ENCODE data around the gene XRN2.

XRN2 gene

GRCh38 chr20:21424846-21425245 lies 121.7 kb downstream of the XRN2 start:
- no peak for ATAC-seq (ENCODE audit: low read depth)
- Histone ChIP-seq H3K27ac (ENCODE audit: poor library complexity, severe bottlenecking) (no peak overlapping the region), H3K4me1 (ENCODE audit: insufficient read depth, poor library complexity, severe bottlenecking) (no peaks in the 10 kb centered on the region), H3K36me3 (ENCODE audit: low read depth) (no peaks in the 10 kb centered on the region), H3K27me3 (ENCODE audit: insufficient read depth, poor library complexity, severe bottlenecking) (no peaks in the 10 kb centered on the region), H3K9me3 (ENCODE audit: severe bottlenecking) (no peaks in the 10 kb centered on the region), H3K4me3 (ENCODE audit: severe bottlenecking) (no peak overlapping the region)
- TF ChIP-seq, protein P1, sequence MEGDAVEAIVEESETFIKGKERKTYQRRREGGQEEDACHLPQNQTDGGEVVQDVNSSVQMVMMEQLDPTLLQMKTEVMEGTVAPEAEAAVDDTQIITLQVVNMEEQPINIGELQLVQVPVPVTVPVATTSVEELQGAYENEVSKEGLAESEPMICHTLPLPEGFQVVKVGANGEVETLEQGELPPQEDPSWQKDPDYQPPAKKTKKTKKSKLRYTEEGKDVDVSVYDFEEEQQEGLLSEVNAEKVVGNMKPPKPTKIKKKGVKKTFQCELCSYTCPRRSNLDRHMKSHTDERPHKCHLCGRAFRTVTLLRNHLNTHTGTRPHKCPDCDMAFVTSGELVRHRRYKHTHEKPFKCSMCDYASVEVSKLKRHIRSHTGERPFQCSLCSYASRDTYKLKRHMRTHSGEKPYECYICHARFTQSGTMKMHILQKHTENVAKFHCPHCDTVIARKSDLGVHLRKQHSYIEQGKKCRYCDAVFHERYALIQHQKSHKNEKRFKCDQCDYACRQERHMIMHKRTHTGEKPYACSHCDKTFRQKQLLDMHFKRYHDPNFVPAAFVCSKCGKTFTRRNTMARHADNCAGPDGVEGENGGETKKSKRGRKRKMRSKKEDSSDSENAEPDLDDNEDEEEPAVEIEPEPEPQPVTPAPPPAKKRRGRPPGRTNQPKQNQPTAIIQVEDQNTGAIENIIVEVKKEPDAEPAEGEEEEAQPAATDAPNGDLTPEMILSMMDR (IDR thresholded peaks at IDR 0.05; ENCODE audit: poor library complexity, severe bottlenecking): no peak
- no peak for DNase-seq (ENCODE audit: low spot score)

- Histone ChIP-seq H3K4me3 (ENCODE audit: severe bottlenecking) (no peak overlapping the region), H3K27me3 (ENCODE audit: insufficient read depth, poor library complexity, severe bottlenecking) (no peaks in the 10 kb centered on the region), H3K36me3 (ENCODE audit: low read depth) (no peaks in the 10 kb centered on the region), H3K4me1 (ENCODE audit: insufficient read depth, poor library complexity, severe bottlenecking) (peaks cover 5% of the 10 kb centered on the region), H3K27ac (ENCODE audit: poor library complexity, severe bottlenecking) (no peak overlapping the region), H3K9me3 (ENCODE audit: severe bottlenecking) (no peaks in the 10 kb centered on the region)
- ATAC-seq (ENCODE audit: low read depth): no peak
- DNase-seq (ENCODE audit: low spot score): no peak
- TF ChIP-seq, protein P1 (IDR thresholded peaks at IDR 0.05; ENCODE audit: poor library complexity, severe bottlenecking): no peak
Observed at GRCh38 chr20:21430020-21430419, 126.9 kb downstream of the XRN2 start.

GRCh38 chr20:21432911-21433310 lies 129.8 kb downstream of the XRN2 start:
- Histone ChIP-seq H3K9me3 (ENCODE audit: severe bottlenecking) (no peaks in the 10 kb centered on the region), H3K4me1 (ENCODE audit: insufficient read depth, poor library complexity, severe bottlenecking) (peaks cover 22% of the 10 kb centered on the region), H3K27ac (ENCODE audit: poor library complexity, severe bottlenecking) (no peak overlapping the region), H3K27me3 (ENCODE audit: insufficient read depth, poor library complexity, severe bottlenecking) (no peaks in the 10 kb centered on the region), H3K4me3 (ENCODE audit: severe bottlenecking) (no peak overlapping the region), H3K36me3 (ENCODE audit: low read depth) (no peaks in the 10 kb centered on the region)
- TF ChIP-seq, protein P1 (IDR thresholded peaks at IDR 0.05; ENCODE audit: poor library complexity, severe bottlenecking): no peak
- DNase-seq (ENCODE audit: low spot score) (no peak), ATAC-seq (ENCODE audit: low read depth) (no peak)

GRCh38 chr20:21433329-21433890 lies 130.3 kb downstream of the XRN2 start:
- peak; percentile 34 for ATAC-seq (ENCODE audit: low read depth)
- no peak for DNase-seq (ENCODE audit: low spot score)
- no peak overlapping the region for H3K27ac ChIP-seq (ENCODE audit: poor library complexity, severe bottlenecking)

GRCh38 chr20:21435576-21435975 lies 132.4 kb downstream of the XRN2 start:
- TF ChIP-seq, protein P1 (IDR thresholded peaks at IDR 0.05; ENCODE audit: poor library complexity, severe bottlenecking): no peak

More at GRCh38 chr20:21433329-21433890, 130.3 kb downstream of the XRN2 start:
- no peaks in the 10 kb centered on the region for H3K36me3 ChIP-seq (ENCODE audit: low read depth)
- no peaks in the 10 kb centered on the region for H3K27me3 ChIP-seq (ENCODE audit: insufficient read depth, poor library complexity, severe bottlenecking)
- no peaks in the 10 kb centered on the region for H3K9me3 ChIP-seq (ENCODE audit: severe bottlenecking)
- no peak overlapping the region for H3K4me3 ChIP-seq (ENCODE audit: severe bottlenecking)
- TF ChIP-seq, protein P1 (IDR thresholded peaks at IDR 0.05; ENCODE audit: poor library complexity, severe bottlenecking): no peak
- H3K4me1 ChIP-seq (ENCODE audit: insufficient read depth, poor library complexity, severe bottlenecking): peaks cover 22% of the 10 kb centered on the region

More at GRCh38 chr20:21435576-21435975, 132.4 kb downstream of the XRN2 start:
- ATAC-seq (ENCODE audit: low read depth) (no peak), DNase-seq (ENCODE audit: low spot score) (no peak)
- H3K9me3 ChIP-seq (ENCODE audit: severe bottlenecking): no peaks in the 10 kb centered on the region
- H3K4me1 ChIP-seq (ENCODE audit: insufficient read depth, poor library complexity, severe bottlenecking): peaks cover 22% of the 10 kb centered on the region
- no peaks in the 10 kb centered on the region for H3K27me3 ChIP-seq (ENCODE audit: insufficient read depth, poor library complexity, severe bottlenecking)
- H3K36me3 ChIP-seq (ENCODE audit: low read depth): no peaks in the 10 kb centered on the region
- H3K27ac ChIP-seq (ENCODE audit: poor library complexity, severe bottlenecking): peak overlapping the region; percentile 57
- H3K4me3 ChIP-seq (ENCODE audit: severe bottlenecking): no peak overlapping the region
